H1 (cell line): ENCODE data around the gene MYO15A. TPM values are rescaled to one million over a fixed set of nuclear protein-coding genes. Genes with fewer than 3 reads are reported as not detected.

Experiments
- CTCF ChIA-PET: fragments of 300-600 bp; sonication (Branson Sonifier 250); formaldehyde crosslinking; loops from one replicate; lab custom pipeline; 2021; ENCODE audit not compliant: partially characterized antibody; lab: Charles Lee
- POLR2A ChIA-PET: fragments of 300-600 bp; sonication (Branson Sonifier 250); formaldehyde crosslinking; loops from one replicate; lab custom pipeline; 2021; ENCODE audit warnings: inconsistent platforms; ENCODE audit not compliant: partially characterized antibody; lab: Charles Lee
- DNase-seq, 2 experiments: peaks; one replicate each; pipeline versions ENCODE4 v3.0.0 to v3.0.0-alpha.2; 2010 to 2022; ENCODE audit warnings: low spot score in 2 of 2, low read depth in 1 of 2, mixed read lengths in 1 of 2
- FAIRE-seq: peaks from 2 replicates; lab custom pipeline; 2011; peaks lifted over from hg19 to GRCh38; lab: Jason Lieb, UNC
- H2AFZ ChIP-seq: 2 replicates; pipeline ENCODE4 v1.8.1; 2012; ENCODE audit warnings: low read length, inconsistent platforms
- H2AK5ac ChIP-seq: 2 replicates; pipeline ENCODE4 v1.6.1; 2013; ENCODE audit warnings: low read depth, low read length
- H2BK120ac ChIP-seq: replicated peaks from 2 replicates; pipeline ENCODE3; 2013; ENCODE audit warnings: low read depth, low read length, inconsistent platforms
- H2BK12ac ChIP-seq: 2 replicates; pipeline ENCODE4 v1.6.1; 2013; ENCODE audit warnings: low read depth, low read length
- H2BK15ac ChIP-seq: 2 replicates; pipeline ENCODE4 v1.6.1; 2013; ENCODE audit warnings: low read length
- H2BK20ac ChIP-seq: 2 replicates; pipeline ENCODE4 v1.6.1; 2013; ENCODE audit warnings: low read length
- H2BK5ac ChIP-seq: 2 replicates; pipeline ENCODE4 v1.6.1; 2013; ENCODE audit warnings: low read depth, low read length
- H3K14ac ChIP-seq: 2 replicates; pipeline ENCODE4 v1.6.1; 2013; ENCODE audit warnings: inconsistent platforms; ENCODE audit not compliant: insufficient read length
- H3K18ac ChIP-seq: 2 replicates; pipeline ENCODE4 v1.6.1; 2013; ENCODE audit warnings: low read length; ENCODE audit errors: extremely low read depth
- H3K23ac ChIP-seq: 2 replicates; pipeline ENCODE4 v1.6.1; 2013; ENCODE audit warnings: inconsistent platforms; ENCODE audit not compliant: insufficient read length
- H3K23me2 ChIP-seq: 2 replicates; pipeline ENCODE4 v1.6.1; 2013; ENCODE audit warnings: low read depth, low read length
- H3K27ac ChIP-seq: 2 replicates; pipeline ENCODE4 v1.6.1; 2011; ENCODE audit warnings: low read depth, low read length, inconsistent platforms
- H3K27me3 ChIP-seq, 4 experiments: replicated peaks in 1 of 4; 1 replicate in 1 of 4; 2 replicates in 3 of 4; pipeline versions ENCODE4 v1.6.1 to v1.8.1; 2011 to 2013; ENCODE audit warnings: low read length in 3 of 4, mild to moderate bottlenecking in 3 of 4, inconsistent platforms in 2 of 4, mixed read lengths in 2 of 4, moderate library complexity in 1 of 4; ENCODE audit not compliant: control insufficient read depth in 3 of 4, insufficient read depth in 3 of 4; ENCODE audit errors: extremely low read depth in 1 of 4
- H3K36me3 ChIP-seq, 4 experiments: 2 replicates each; pipeline versions ENCODE4 v1.6.1 to v1.8.1; 2011 to 2013; ENCODE audit warnings: mild to moderate bottlenecking in 4 of 4, low read length in 3 of 4, moderate library complexity in 2 of 4, control low read depth in 1 of 4, inconsistent platforms in 1 of 4; ENCODE audit not compliant: insufficient read depth in 4 of 4, control insufficient read depth in 2 of 4
- H3K4ac ChIP-seq: replicated peaks from 2 replicates; pipeline ENCODE3; 2013; ENCODE audit warnings: low read length, low read depth, mixed read lengths, inconsistent platforms; ENCODE audit not compliant: insufficient read length
- H3K4me1 ChIP-seq, 4 experiments: replicated peaks in 1 of 4; 1 replicate in 1 of 4; 2 replicates in 3 of 4; pipeline versions ENCODE4 v1.6.1 to v1.8.1; 2011 to 2013; ENCODE audit warnings: low read length in 3 of 4, inconsistent platforms in 2 of 4, mixed read lengths in 1 of 4; ENCODE audit not compliant: insufficient read depth in 4 of 4, control insufficient read depth in 3 of 4
- H3K4me2 ChIP-seq, 2 experiments: 2 replicates each; pipeline versions ENCODE4 v1.6.1 to v1.8.1; 2011 to 2013; ENCODE audit warnings: low read depth in 2 of 2, low read length in 2 of 2, control low read depth in 1 of 2, inconsistent platforms in 1 of 2, mild to moderate bottlenecking in 1 of 2; ENCODE audit not compliant: insufficient read depth in 1 of 2
- H3K4me3 ChIP-seq, 4 experiments: fragments of 200-600, 300-600 bp in 1 of 4; sonication (generic), shearing (Covaris generic), sonication (Bioruptor Twin) in 1 of 4; 2 replicates each; pipeline versions ENCODE4 v1.5.1 to v1.8.1; 2011 to 2016; ENCODE audit warnings: low read length in 4 of 4, low read depth in 3 of 4, control low read depth in 2 of 4, inconsistent platforms in 2 of 4, mild to moderate bottlenecking in 2 of 4, mixed read lengths in 1 of 4, moderate library complexity in 1 of 4; ENCODE audit not compliant: insufficient read depth in 2 of 4; ENCODE audit errors: extremely low read depth in 1 of 4
- H3K56ac ChIP-seq: replicated peaks from 2 replicates; pipeline ENCODE3; 2013; ENCODE audit warnings: low read depth, mild to moderate bottlenecking, mixed read lengths, low read length, inconsistent platforms; ENCODE audit not compliant: insufficient read length
- H3K79me1 ChIP-seq: 2 replicates; pipeline ENCODE4 v1.6.1; 2013; ENCODE audit warnings: low read depth, low read length, control low read depth
- H3K79me2 ChIP-seq, 2 experiments: 2 replicates each; pipeline versions ENCODE4 v1.6.1 to v1.8.1; 2012 to 2013; ENCODE audit warnings: low read length in 2 of 2, mild to moderate bottlenecking in 2 of 2, inconsistent platforms in 1 of 2; ENCODE audit not compliant: insufficient read depth in 2 of 2, control insufficient read depth in 1 of 2
- H3K9ac ChIP-seq, 4 experiments: replicated peaks in 1 of 4; 1 replicate in 1 of 4; 2 replicates in 3 of 4; pipeline versions ENCODE4 v1.6.1 to v1.8.1; 2011 to 2013; ENCODE audit warnings: low read depth in 3 of 4, low read length in 3 of 4, control low read depth in 2 of 4, mild to moderate bottlenecking in 2 of 4, moderate library complexity in 2 of 4, inconsistent platforms in 1 of 4; ENCODE audit errors: extremely low read depth in 1 of 4
- H3K9me3 ChIP-seq, 2 experiments: 2 replicates each; pipeline versions ENCODE4 v1.6.1 to v1.8.1; 2012 to 2013; ENCODE audit warnings: mild to moderate bottlenecking in 2 of 2, moderate library complexity in 2 of 2, control low read depth in 1 of 2, inconsistent platforms in 1 of 2, low read depth in 1 of 2, low read length in 1 of 2, mixed read lengths in 1 of 2; ENCODE audit not compliant: insufficient read depth in 2 of 2
- H4K20me1 ChIP-seq, 2 experiments: replicated peaks in 1 of 2; 2 replicates each; pipeline versions ENCODE3 to v1.8.1; 2011 to 2013; ENCODE audit warnings: inconsistent platforms in 2 of 2, low read length in 2 of 2, mild to moderate bottlenecking in 1 of 2; ENCODE audit not compliant: insufficient read depth in 2 of 2, control insufficient read depth in 1 of 2
- H4K5ac ChIP-seq: 2 replicates; pipeline ENCODE4 v1.6.1; 2013; ENCODE audit warnings: low read length, low read depth, mixed read lengths, inconsistent platforms; ENCODE audit not compliant: insufficient read length
- H4K8ac ChIP-seq: 2 replicates; pipeline ENCODE4 v1.8.0; 2013; ENCODE audit warnings: mild to moderate bottlenecking, moderate library complexity, low read length, inconsistent platforms; ENCODE audit not compliant: insufficient read depth; ENCODE audit errors: extremely low read depth
- H4K91ac ChIP-seq: replicated peaks from 2 replicates; pipeline ENCODE3; 2013; ENCODE audit warnings: low read length, mixed read lengths, inconsistent platforms; ENCODE audit not compliant: insufficient read length
- ATF3 ChIP-seq: IDR thresholded peaks from 2 replicates; pipeline ENCODE4 v1.6.1; 2011; ENCODE audit warnings: low read depth, mild to moderate bottlenecking, low read length; ENCODE audit not compliant: insufficient read depth
- CBX8 ChIP-seq: fragments of 300-800, 300-1000 bp; sonication (generic); IDR thresholded peaks from 2 replicates; pipeline ENCODE4 v1.7.1; 2016; ENCODE audit warnings: low read depth, low read length, borderline replicate concordance
- CEBPB ChIP-seq: IDR thresholded peaks from 2 replicates; pipeline ENCODE4 v1.6.1; 2012; ENCODE audit warnings: low read depth, low read length
- EGR1 ChIP-seq: IDR thresholded peaks from 2 replicates; pipeline ENCODE4 v1.6.1; 2011; ENCODE audit warnings: low read depth, low read length, borderline replicate concordance
- POLR2A ChIP-seq, 2 experiments: IDR thresholded peaks; 1 replicate in 1 of 2; 2 replicates in 1 of 2; pipeline ENCODE4 v1.6.1; 2011; ENCODE audit warnings: low read depth in 2 of 2, low read length in 2 of 2, mild to moderate bottlenecking in 2 of 2; ENCODE audit errors: control extremely low read depth in 1 of 2
- SIRT6 ChIP-seq: IDR thresholded peaks from one replicate; pipeline ENCODE4 v1.7.1; 2012; ENCODE audit warnings: low read length, inconsistent platforms
- SIX5 ChIP-seq: IDR thresholded peaks from 2 replicates; pipeline ENCODE4 v1.6.1; 2011; ENCODE audit warnings: mild to moderate bottlenecking, low read depth, low read length
- SRF ChIP-seq: IDR thresholded peaks from 2 replicates; pipeline ENCODE4 v1.6.1; 2011; ENCODE audit warnings: mild to moderate bottlenecking, low read depth, low read length, moderate library complexity
- TBP ChIP-seq: IDR thresholded peaks from 2 replicates; pipeline ENCODE4 v1.6.1; 2011; ENCODE audit warnings: low read depth, low read length, improper control_type of control experiment
- TEAD4 ChIP-seq: IDR thresholded peaks from 2 replicates; pipeline ENCODE4 v1.6.1; 2012; ENCODE audit warnings: low read depth, low read length, inconsistent platforms, mixed read lengths
- WGBS, 2 experiments: shearing (Covaris generic) in 1 of 2; methylation state at CpG; one replicate each; pipeline versions ENCODE4 v1.1.6 to v1.1.7; 2013 to 2015; ENCODE audit warnings: low lambda C conversion rate in 2 of 2, mixed read lengths in 2 of 2, inconsistent platforms in 1 of 2, low coverage in 1 of 2, missing lambda C conversion rate in 1 of 2; ENCODE audit not compliant: insufficient replicate concordance in 2 of 2, insufficient coverage in 1 of 2, insufficient read length in 1 of 2; ENCODE audit errors: extremely low coverage in 1 of 2, missing lambda C conversion rate in 1 of 2; 5-methylcytosine and 5-hydroxymethylcytosine counted together
- polyA plus RNA-seq, 7 experiments: library from polyadenylated mRNA; depleted of rRNA in 3 of 7; stranded (reverse) in 5 of 7; unstranded in 2 of 7; fragments of >200 nt in 5 of 7; fragments of 200-250 nt in 2 of 7; gene quantifications; 1 replicate in 5 of 7; 2 replicates in 1 of 7; 4 replicates in 1 of 7; pipeline versions ENCODE4 v1.2.1 to v1.2.3, GENCODE V29; 2011 to 2013; ENCODE audit warnings: missing spikeins in 2 of 7, mixed read lengths in 2 of 7
- total RNA-seq: library from RNA; stranded (reverse); fragmentation: NEBNext Ultra II Directional; extraction: Animal tissue kit (Norgen Biotek cat#: 25700); gene quantifications from 2 replicates; pipeline ENCODE4 v1.2.1, GENCODE V29; 2021

The MYO15A gene
- total and polyA plus RNA-seq, 2 of the 8 experiments (the other 6 are each of a cell fraction or from before 2014, with no cell fraction given) = 1.6 to 4.2 TPM

- H2BK12ac ChIP-seq = no peak overlapping the region
- H4K5ac ChIP-seq = no peak overlapping the region
- DNase-seq (no peak), FAIRE-seq (no peak)
- H3K56ac ChIP-seq = no peak overlapping the region
- H3K27ac ChIP-seq = no peak overlapping the region
- H3K4ac ChIP-seq = no peak overlapping the region
- no peaks in the 10 kb centered on the region for H3K79me1 ChIP-seq
- ChIA-PET POLR2A (interaction anchor here (0.5 kb wide), 1 partner anchor 103 kb away, joined by 3 read pairs; no protein-coding TSS in a partner anchor), CTCF (interaction anchor here (0.8 to 10.9 kb wide), 25 partner anchors 10 to 213 kb away, joined by 3 to 141 read pairs (median 7); partner anchors contain the start of gene ALKBH5)
- H4K20me1 ChIP-seq = peaks cover 0 to 2% of the 10 kb centered on the region in 2 experiments
- no peak overlapping the region for H4K8ac ChIP-seq
- H3K23me2 ChIP-seq = no peaks in the 10 kb centered on the region
- H3K23ac ChIP-seq = no peak overlapping the region
- peaks cover 0 to 16% (median 6%) of the 10 kb centered on the region in 4 experiments; a peak in 5 of 7 replicates for H3K4me1 ChIP-seq
- no peak overlapping the region for H3K4me2 ChIP-seq
- no peaks in the 10 kb centered on the region for H3K36me3 ChIP-seq
- H3K9ac ChIP-seq = no peak overlapping the region
- no peak overlapping the region; the same call in 1 of the 2 replicates for H2BK15ac ChIP-seq
- no peaks in the 10 kb centered on the region; a peak in 2 of 7 replicates for H3K27me3 ChIP-seq
- TF ChIP-seq POLR2A (IDR thresholded peaks at IDR 0.05; ENCODE audit: control extremely low read depth in 1 of 2, low read depth in 2 of 2, low read length in 2 of 2) (no peak), TEAD4 (no peak), SRF (no peak), CBX8 (no peak), EGR1 (no peak), SIRT6 (no peak), ATF3 (no peak), CEBPB (no peak), TBP (no peak), SIX5 (no peak)
- H2AFZ ChIP-seq = no peak overlapping the region
- H2BK5ac ChIP-seq = no peak overlapping the region
- H3K18ac ChIP-seq = no peak overlapping the region
- H4K91ac ChIP-seq = no peak overlapping the region
- no peak overlapping the region for H2BK120ac ChIP-seq
- 94% methylated on average over 3 of the region's 3 CpGs; no CpG with 5 or more reads in 1 of the 2 experiments for WGBS, 2 experiments
- H3K4me3 ChIP-seq = no peak overlapping the region
- no peak overlapping the region for H2BK20ac ChIP-seq
- no peak overlapping the region for H2AK5ac ChIP-seq
- no peak overlapping the region for H3K14ac ChIP-seq
- no peaks in the 10 kb centered on the region for H3K9me3 ChIP-seq
- H3K79me2 ChIP-seq = no peaks in the 10 kb centered on the region
Measured at GRCh38 chr17:18140648-18141047, 32.1 kb downstream of the MYO15A start.
